PC-9 (cell line): ENCODE data around the gene MTHFD1. TPM values are rescaled to one million over a fixed set of nuclear protein-coding genes. Genes with fewer than 3 reads are reported as not detected.

Experiments used
- BruUV-seq: library from RNA; stranded (reverse); fragments of 400-500 nt; replicated peaks from 2 replicates; lab custom pipeline; 2021; lab: Mats Ljungman, UMichigan
- CTCF ChIA-PET: fragments of 300-600 bp; sonication (Branson Sonifier 250); formaldehyde crosslinking; loops from one replicate; lab custom pipeline; 2022; ENCODE audit warnings: antibody characterized with exemption; lab: Charles Lee
- POLR2A ChIA-PET: fragments of 300-600 bp; sonication (Branson Sonifier 250); formaldehyde crosslinking; loops from one replicate; lab custom pipeline; 2022; ENCODE audit warnings: antibody characterized with exemption; ENCODE audit not compliant: unreplicated experiment; lab: Charles Lee
- DNase-seq, 2 experiments: peaks; one replicate each; pipeline versions ENCODE4 v3.0.0 to v3.0.0-alpha.2; 2015 to 2022; ENCODE audit warnings: mixed read lengths in 1 of 2
- H2AFZ ChIP-seq: fragments of 200-600 bp; sonication (generic); 2 replicates; pipeline ENCODE4 v1.8.1; 2017; ENCODE audit warnings: antibody characterized with exemption
- H3F3A ChIP-seq: fragments of 200-600 bp; sonication (generic); 2 replicates; pipeline ENCODE4 v1.8.1; 2017; ENCODE audit warnings: antibody characterized with exemption, mild to moderate bottlenecking, low read depth; ENCODE audit not compliant: insufficient read depth
- H3K27ac ChIP-seq: fragments of 200-600 bp; sonication (generic); 2 replicates; pipeline ENCODE4 v1.6.1; 2016; ENCODE audit warnings: mixed run types
- H3K27me3 ChIP-seq: fragments of 200-600 bp; sonication (generic); 2 replicates; pipeline ENCODE4 v1.6.1; 2016; ENCODE audit warnings: low read depth, mixed run types; ENCODE audit not compliant: insufficient read depth
- H3K36me3 ChIP-seq: fragments of 200-600 bp; sonication (generic); 2 replicates; pipeline ENCODE4 v1.6.1; 2016; ENCODE audit warnings: low read depth, mixed run types
- H3K4me1 ChIP-seq: fragments of 200-600 bp; sonication (generic); replicated peaks from 2 replicates; pipeline ENCODE4 v1.6.1; 2016; ENCODE audit warnings: mixed run types; ENCODE audit not compliant: insufficient read depth
- H3K4me2 ChIP-seq: fragments of 200-600 bp; sonication (generic); 2 replicates; pipeline ENCODE4 v1.6.1; 2017; ENCODE audit warnings: mixed run types
- H3K4me3 ChIP-seq: fragments of 200-600 bp; sonication (generic); 2 replicates; pipeline ENCODE4 v1.6.1; 2016; ENCODE audit warnings: mixed run types
- H3K79me2 ChIP-seq: fragments of 200-600 bp; sonication (generic); 2 replicates; pipeline ENCODE4 v1.6.1; 2017; ENCODE audit warnings: low read depth, mixed run types
- H3K9me2 ChIP-seq: fragments of 200-600 bp; sonication (generic); 2 replicates; pipeline ENCODE4 v1.8.1; 2017; ENCODE audit warnings: mild to moderate bottlenecking; ENCODE audit not compliant: insufficient read depth
- H3K9me3 ChIP-seq: fragments of 200-600 bp; sonication (generic); 2 replicates; pipeline ENCODE4 v1.8.1; 2016; ENCODE audit warnings: low read depth; ENCODE audit not compliant: insufficient read depth
- H4K20me1 ChIP-seq: fragments of 200-600 bp; sonication (generic); 2 replicates; pipeline ENCODE4 v1.8.1; 2017; ENCODE audit not compliant: insufficient read depth
- EZH2 ChIP-seq: fragments of 200-600 bp; sonication (generic); IDR thresholded peaks from 2 replicates; pipeline ENCODE4 v1.8.0; 2017; ENCODE audit warnings: antibody characterized with exemption, low read depth
- intact Hi-C: fragments of 100-400 bp; cut with micrococcal nuclease; formaldehyde crosslinking; loops from one replicate; pipeline ENCODE4 v1.10.0; 2022; ENCODE audit not compliant: unreplicated experiment
- total RNA-seq: library from RNA; stranded (reverse); gene quantifications from 2 replicates; pipeline ENCODE4 v1.2.3, GENCODE V29; 2021
- TF ChIP-seq, protein P1 (sequence below): fragments of 200-600 bp; sonication (generic); conservative IDR thresholded peaks from 2 replicates; pipeline ENCODE4 v1.6.1; 2017; ENCODE audit warnings: mixed run types, antibody characterized with exemption, mild to moderate bottlenecking, moderate library complexity

MTHFD1 gene
- total RNA-seq, 1 experiment from 2014 or later = 161 TPM

DNA sequence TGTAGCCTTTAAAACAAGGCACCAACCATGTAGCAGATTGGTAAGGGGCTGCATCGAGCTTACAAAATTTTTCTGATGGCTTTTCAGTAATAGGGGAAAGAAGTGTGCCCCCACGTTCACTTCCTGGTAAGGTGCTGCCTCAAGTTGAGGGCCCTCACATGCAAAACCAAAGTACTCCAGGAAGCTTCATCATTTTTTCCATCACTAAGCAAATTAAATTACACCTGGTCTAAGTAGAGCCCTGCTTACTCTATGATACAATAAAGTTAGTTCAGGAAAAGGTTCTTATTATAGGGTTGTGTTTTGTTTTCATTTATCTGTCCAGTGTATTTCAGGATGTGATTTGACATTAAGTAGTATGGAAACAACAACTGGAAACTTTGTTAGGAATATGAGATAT is 62.1 kb downstream of the MTHFD1 start:
- ChIA-PET CTCF (no interaction called here), POLR2A (no interaction called here)
- no peak for DNase-seq
- Histone ChIP-seq H3F3A (0 out of 2 replicates have a peak, but pooled peaks cover 2% of the 10 kb centered on the region), H3K27me3 (no peaks in the 10 kb centered on the region), H3K9me3 (no peaks in the 10 kb centered on the region), H3K4me1 (no peaks in the 10 kb centered on the region), H3K79me2 (no peaks in the 10 kb centered on the region), H3K4me3 (no peak overlapping the region), H3K4me2 (no peak overlapping the region), H3K9me2 (no peaks in the 10 kb centered on the region), H3K36me3 (peaks cover 31% of the 10 kb centered on the region; the same call in 1 of the 2 replicates), H3K27ac (no peak overlapping the region), H2AFZ (no peak overlapping the region), H4K20me1 (no peaks in the 10 kb centered on the region)
- intact Hi-C loops = no loop called here
- TF ChIP-seq EZH2 = no peak
- TF ChIP-seq, protein P1, sequence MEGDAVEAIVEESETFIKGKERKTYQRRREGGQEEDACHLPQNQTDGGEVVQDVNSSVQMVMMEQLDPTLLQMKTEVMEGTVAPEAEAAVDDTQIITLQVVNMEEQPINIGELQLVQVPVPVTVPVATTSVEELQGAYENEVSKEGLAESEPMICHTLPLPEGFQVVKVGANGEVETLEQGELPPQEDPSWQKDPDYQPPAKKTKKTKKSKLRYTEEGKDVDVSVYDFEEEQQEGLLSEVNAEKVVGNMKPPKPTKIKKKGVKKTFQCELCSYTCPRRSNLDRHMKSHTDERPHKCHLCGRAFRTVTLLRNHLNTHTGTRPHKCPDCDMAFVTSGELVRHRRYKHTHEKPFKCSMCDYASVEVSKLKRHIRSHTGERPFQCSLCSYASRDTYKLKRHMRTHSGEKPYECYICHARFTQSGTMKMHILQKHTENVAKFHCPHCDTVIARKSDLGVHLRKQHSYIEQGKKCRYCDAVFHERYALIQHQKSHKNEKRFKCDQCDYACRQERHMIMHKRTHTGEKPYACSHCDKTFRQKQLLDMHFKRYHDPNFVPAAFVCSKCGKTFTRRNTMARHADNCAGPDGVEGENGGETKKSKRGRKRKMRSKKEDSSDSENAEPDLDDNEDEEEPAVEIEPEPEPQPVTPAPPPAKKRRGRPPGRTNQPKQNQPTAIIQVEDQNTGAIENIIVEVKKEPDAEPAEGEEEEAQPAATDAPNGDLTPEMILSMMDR = no peak
- no TSS peak for BruUV-seq

- ChIA-PET POLR2A (no interaction called here), CTCF (no interaction called here)
- H3K4me1 ChIP-seq = no peaks in the 10 kb centered on the region
- H3K27ac ChIP-seq = no peak overlapping the region
- no TSS peak for BruUV-seq
- H4K20me1 ChIP-seq = no peaks in the 10 kb centered on the region
- no peaks in the 10 kb centered on the region for H3K27me3 ChIP-seq
- H3K79me2 ChIP-seq = no peaks in the 10 kb centered on the region
- no peak for DNase-seq
- TF ChIP-seq, protein P1 = no peak
- TF ChIP-seq EZH2 = no peak
- H3F3A ChIP-seq = no peaks in the 10 kb centered on the region
- H3K36me3 ChIP-seq = peaks cover 40% of the 10 kb centered on the region
- no peaks in the 10 kb centered on the region for H3K9me2 ChIP-seq
- H3K9me3 ChIP-seq = no peaks in the 10 kb centered on the region
- H3K4me2 ChIP-seq = no peak overlapping the region
- H2AFZ ChIP-seq = no peak overlapping the region
- intact Hi-C loops = no loop called here
- no peak overlapping the region for H3K4me3 ChIP-seq
Measured at GRCh38 chr14:64454671-64455070, 66.5 kb downstream of the MTHFD1 start.

- intact Hi-C loops = no loop called here
- ChIA-PET CTCF (interaction anchor here (0.6 kb wide), 1 partner anchor 122 kb away, joined by 4 read pairs; no protein-coding TSS in a partner anchor), POLR2A (no interaction called here)
- H3K9me2 ChIP-seq = no peaks in the 10 kb centered on the region
- H3K9me3 ChIP-seq = no peaks in the 10 kb centered on the region
- H3K4me1 ChIP-seq = peaks cover 3% of the 10 kb centered on the region; the same call in 1 of the 2 replicates
- no peak overlapping the region for H3K27ac ChIP-seq
- no peak overlapping the region for H2AFZ ChIP-seq
- H4K20me1 ChIP-seq = no peaks in the 10 kb centered on the region
- no peak overlapping the region for H3K4me3 ChIP-seq
- H3K36me3 ChIP-seq = peaks cover 16% of the 10 kb centered on the region
- DNase-seq = no peak
- no peak overlapping the region for H3K4me2 ChIP-seq
- H3K27me3 ChIP-seq = no peaks in the 10 kb centered on the region
- TF ChIP-seq, protein P1 = no peak
- no peak for TF ChIP-seq EZH2
- H3K79me2 ChIP-seq = no peaks in the 10 kb centered on the region
- H3F3A ChIP-seq = peaks cover 19% of the 10 kb centered on the region; the same call in 1 of the 2 replicates
- BruUV-seq = no TSS peak
Measured at GRCh38 chr14:64459405-64460136, 71.4 kb downstream of the MTHFD1 start.
